GM12878 (cell line): ENCODE data around the gene THEM4. TPM values are rescaled to one million over a fixed set of nuclear protein-coding genes. Genes with fewer than 3 reads are reported as not detected.

Experiments used
- ATAC-seq: fragments of 200-7000 bp; cut with Tn5 transposase; 3 replicates; pipeline ENCODE4 v1.9.1; 2020; ENCODE audit warnings: mild to moderate bottlenecking, moderate library complexity
- BruUV-seq: library from RNA; stranded (reverse); fragments of 400-500 nt; replicated peaks from 2 replicates; lab custom pipeline; 2021; lab: Mats Ljungman, UMichigan
- CTCF ChIA-PET: fragments of 300-600 bp; sonication (Branson Sonifier 250); formaldehyde crosslinking; extraction: SDS; loops from one replicate; lab custom pipeline; 2021; ENCODE audit warnings: inconsistent platforms; lab: Yijun Ruan, JAX
- POLR2A ChIA-PET: fragments of 350-600 bp; formaldehyde crosslinking; extraction: SDS; loops from one replicate; lab custom pipeline; 2021; ENCODE audit warnings: inconsistent platforms; lab: Charles Lee
- RAD21 ChIA-PET: fragments of 300-600 bp; sonication (Branson Sonifier 250); formaldehyde crosslinking; loops from one replicate; lab custom pipeline; 2023; ENCODE audit warnings: antibody characterized with exemption; ENCODE audit not compliant: unreplicated experiment; lab: Charles Lee
- SMC1A ChIA-PET: fragments of 300-600 bp; sonication (Branson Sonifier 250); formaldehyde crosslinking; loops from one replicate; lab custom pipeline; 2023; ENCODE audit not compliant: unreplicated experiment, uncharacterized antibody; lab: Charles Lee
- DNase-seq: peaks from one replicate; pipeline ENCODE4 v3.0.0-alpha.2; 2011; ENCODE audit warnings: low read depth, low spot score
- FAIRE-seq: peaks from 3 replicates; lab custom pipeline; 2011; peaks lifted over from hg19 to GRCh38; lab: Jason Lieb, UNC
- H2AFZ ChIP-seq: 2 replicates; pipeline ENCODE4 v1.6.0; 2011; ENCODE audit warnings: low read depth, low read length, control low read depth; ENCODE audit not compliant: control insufficient read depth
- H3K27ac ChIP-seq: 2 replicates; pipeline ENCODE4 v1.5.1; 2011; ENCODE audit warnings: control low read depth; ENCODE audit not compliant: control insufficient read depth, insufficient read depth
- H3K27me3 ChIP-seq, 2 experiments: replicated peaks in 1 of 2; 2 replicates each; pipeline versions ENCODE4 v1.6.0 to v1.6.1; 2011; ENCODE audit warnings: low read length in 1 of 2; ENCODE audit not compliant: control insufficient read depth in 2 of 2, insufficient read depth in 2 of 2
- H3K36me3 ChIP-seq, 2 experiments: 2 replicates each; pipeline ENCODE4 v1.5.1; 2011; ENCODE audit warnings: low read length in 1 of 2; ENCODE audit not compliant: control insufficient read depth in 2 of 2, insufficient read depth in 2 of 2
- H3K4me1 ChIP-seq: 2 replicates; pipeline ENCODE4 v1.6.1; 2011; ENCODE audit warnings: mild to moderate bottlenecking, low read length, moderate library complexity, mixed read lengths; ENCODE audit not compliant: control insufficient read depth, insufficient read depth
- H3K4me2 ChIP-seq: 2 replicates; pipeline ENCODE4 v1.6.0; 2011; ENCODE audit warnings: control low read depth; ENCODE audit not compliant: control insufficient read depth, insufficient read depth
- H3K4me3 ChIP-seq: fragments of 200-600 bp; sonication (generic); 2 replicates; pipeline ENCODE4 v1.5.1; 2016
- H3K79me2 ChIP-seq: 2 replicates; pipeline ENCODE4 v1.6.0; 2011; ENCODE audit warnings: low read length; ENCODE audit not compliant: control insufficient read depth, insufficient read depth
- H3K9ac ChIP-seq: 2 replicates; pipeline ENCODE4 v1.8.0; 2011; ENCODE audit warnings: low read length, control low read depth, mixed read lengths; ENCODE audit not compliant: control insufficient read depth, insufficient read depth
- H3K9me3 ChIP-seq: replicated peaks from 3 replicates; pipeline ENCODE4 v1.5.1; 2011; ENCODE audit warnings: mild to moderate bottlenecking, low read length; ENCODE audit not compliant: control insufficient read depth, insufficient read depth
- H4K20me1 ChIP-seq: 2 replicates; pipeline ENCODE4 v1.6.0; 2011; ENCODE audit not compliant: control insufficient read depth, insufficient read depth
- CHD4 ChIP-seq: fragments of 200-600 bp; sonication (generic); IDR thresholded peaks from 2 replicates; pipeline ENCODE4 v1.6.1; 2016; ENCODE audit warnings: mild to moderate bottlenecking
- MLLT1 ChIP-seq: fragments of 450-650 bp; IDR thresholded peaks from 2 replicates; pipeline ENCODE4 v1.6.1; 2016; ENCODE audit warnings: mild to moderate bottlenecking
- NR2C2 ChIP-seq: IDR thresholded peaks from 2 replicates; pipeline ENCODE4 v1.6.1; 2011; ENCODE audit warnings: borderline replicate concordance, low read depth; ENCODE audit not compliant: control insufficient read depth, insufficient read length
- POLR2AphosphoS2 ChIP-seq: IDR thresholded peaks from 2 replicates; pipeline ENCODE4 v1.6.1; 2011; ENCODE audit warnings: low read depth, mild to moderate bottlenecking, low read length, improper control_type of control experiment, moderate library complexity
- SRF ChIP-seq, 2 experiments: IDR thresholded peaks; 2 replicates each; pipeline ENCODE4 v1.6.1; 2011; ENCODE audit warnings: low read depth in 2 of 2, low read length in 2 of 2, mild to moderate bottlenecking in 1 of 2, moderate library complexity in 1 of 2
- WGBS: methylation state at CpG from one replicate; pipeline ENCODE4 v1.1.6; 2016; ENCODE audit warnings: low lambda C conversion rate; ENCODE audit not compliant: insufficient replicate concordance, insufficient coverage; ENCODE audit errors: missing lambda C conversion rate; 5-methylcytosine and 5-hydroxymethylcytosine counted together
- in situ Hi-C: fragments of 300-500 bp; cut with MboI; formaldehyde crosslinking; loops from 9 replicates; pipeline ENCODE4 v1.14.3; 2018; ENCODE audit warnings: mixed read lengths
- intact Hi-C: fragments of 100-400 bp; cut with micrococcal nuclease; formaldehyde crosslinking; loops from one replicate; pipeline ENCODE4 v1.14.2; 2022; ENCODE audit not compliant: unreplicated experiment
- polyA plus RNA-seq, 11 experiments: library from polyadenylated mRNA; depleted of rRNA in 4 of 11; unstranded in 6 of 11; stranded (reverse) in 5 of 11; fragments of >200 nt; fragmentation: Nextera tagmentation in 4 of 11; fragmentation: Illumina TruSeq in 1 of 11; extraction: Ambion mirVana in 4 of 11; extraction: Trizol in 1 of 11; gene quantifications; 1 replicate in 1 of 11; 2 replicates in 10 of 11; pipeline versions ENCODE4 v1.2.1 to v1.2.3, GENCODE V29; 2011 to 2016; ENCODE audit warnings: inconsistent platforms in 2 of 11, missing spikeins in 2 of 11, low read depth in 1 of 11
- total RNA-seq, 4 experiments: library from RNA; depleted of rRNA in 3 of 4; stranded (reverse); fragments of >200 nt in 3 of 4; fragmentation: Illumina TruSeq in 1 of 4; extraction: Trizol in 1 of 4; gene quantifications; 2 replicates each; pipeline versions ENCODE4 v1.2.1 to v1.2.3, GENCODE V29; 2013 to 2021

The THEM4 gene
- total and polyA plus RNA-seq, 10 of the 15 experiments (the other 5 are each of a cell fraction or from before 2014, with no cell fraction given) = 3.4 to 30.8 (median 17.9) TPM

GRCh38 chr1:151871284-151872030, 37.9 kb downstream of the THEM4 start (continued):
- TF ChIP-seq CHD4 (no peak), NR2C2 (no peak), POLR2AphosphoS2 (no peak)

- FAIRE-seq = no peak
- SMC1A ChIA-PET = interaction anchor here (1.2 kb wide), 1 partner anchor 10 kb away, joined by 3 read pairs; no protein-coding TSS in a partner anchor
Measured at GRCh38 chr1:151868486-151868885, 40.8 kb downstream of the THEM4 start.

More at GRCh38 chr1:151868486-151868885, 40.8 kb downstream of the THEM4 start:
- H2AFZ ChIP-seq = no peak overlapping the region
- H3K4me3 ChIP-seq = no peak overlapping the region
- in situ Hi-C loops (no loop called here), intact Hi-C loops (no loop called here)
- 0 out of 4 replicates have a peak, but pooled peaks cover 0 to under 1% of the 10 kb centered on the region in 2 experiments for H3K36me3 ChIP-seq
- RAD21 ChIA-PET = no interaction called here
- no TSS peak for BruUV-seq
- H3K27ac ChIP-seq = no peak overlapping the region
- H3K9ac ChIP-seq = no peak overlapping the region
- no peak for TF ChIP-seq SRF (IDR thresholded peaks at IDR 0.05; ENCODE audit: low read depth in 2 of 2, low read length in 2 of 2)
- no peak for TF ChIP-seq MLLT1
- no peaks in the 10 kb centered on the region for H3K4me1 ChIP-seq
- CTCF ChIA-PET = interaction anchor here (0.8 kb wide), 1 partner anchor 22 kb away, joined by 3 read pairs; no protein-coding TSS in a partner anchor
- ATAC-seq = no peak
- H3K9me3 ChIP-seq = no peaks in the 10 kb centered on the region
- H4K20me1 ChIP-seq = no peaks in the 10 kb centered on the region
- no peaks in the 10 kb centered on the region for H3K79me2 ChIP-seq
- H3K4me2 ChIP-seq = no peak overlapping the region
- POLR2A ChIA-PET = no interaction called here
- DNase-seq = no peak
- WGBS = 19% methylated on average over 3 of the region's 3 CpGs
- H3K27me3 ChIP-seq = no peaks in the 10 kb centered on the region; a peak in 1 of 4 replicates
